Measurements from ENCODE around the gene RCC1.

GRCh38 chr1:28560886-28561285, 55.0 kb downstream of the RCC1 start:
- no peak for TF ChIP-seq CTCF (IDR thresholded peaks at IDR 0.05)
- TF ChIP-seq POLR2A (IDR thresholded peaks at IDR 0.05), result no peak
